Stomach (tissue), 4 donors: ENCODE measurements around the gene PTPRD.

Source experiments
- POLR2A ChIP-seq, 4 donors: fragments of 450-650 bp; IDR thresholded peaks; one replicate each; pipeline ENCODE4 v1.6.1; 2016; ENCODE audit warnings: antibody characterized with exemption in 4 of 4, control low read depth in 2 of 4, mild to moderate bottlenecking in 1 of 4, moderate library complexity in 1 of 4
- POLR2AphosphoS5 ChIP-seq, 3 donors: sonication (generic); formaldehyde crosslinking; IDR thresholded peaks; one replicate each; pipeline ENCODE4 v1.6.1; 2016; ENCODE audit warnings: antibody characterized with exemption in 3 of 3
- TF ChIP-seq, protein P1 (sequence below), 7 experiments: fragments of 450-650 bp in 4 of 7; fragments of 200-600 bp in 3 of 7; sonication (generic) in 3 of 7; IDR thresholded peaks; one replicate each; pipeline ENCODE4 v1.5.1; 2016 to 2019; ENCODE audit warnings: antibody characterized with exemption in 7 of 7, control low read depth in 2 of 7, mild to moderate bottlenecking in 1 of 7

DNA sequence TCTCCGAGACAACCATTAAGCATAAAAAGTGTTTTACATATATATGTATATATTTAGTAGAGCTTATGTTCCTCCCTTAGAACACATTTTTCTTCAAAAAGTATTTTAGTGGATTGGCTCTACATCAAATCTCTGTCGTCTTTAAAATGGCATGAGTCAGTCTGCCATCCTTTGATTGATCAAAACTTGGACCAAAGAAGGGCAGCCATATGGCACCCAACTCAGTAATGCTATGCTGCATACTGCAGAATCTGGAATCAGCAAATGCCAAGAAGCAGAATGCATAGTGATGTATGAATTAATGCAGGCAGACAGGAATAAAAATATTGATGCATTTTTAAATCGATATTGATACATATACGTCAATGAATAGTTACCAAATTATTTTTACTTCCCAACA lies 1074.4 kb downstream of the PTPRD start:
- TF ChIP-seq, protein P1, sequence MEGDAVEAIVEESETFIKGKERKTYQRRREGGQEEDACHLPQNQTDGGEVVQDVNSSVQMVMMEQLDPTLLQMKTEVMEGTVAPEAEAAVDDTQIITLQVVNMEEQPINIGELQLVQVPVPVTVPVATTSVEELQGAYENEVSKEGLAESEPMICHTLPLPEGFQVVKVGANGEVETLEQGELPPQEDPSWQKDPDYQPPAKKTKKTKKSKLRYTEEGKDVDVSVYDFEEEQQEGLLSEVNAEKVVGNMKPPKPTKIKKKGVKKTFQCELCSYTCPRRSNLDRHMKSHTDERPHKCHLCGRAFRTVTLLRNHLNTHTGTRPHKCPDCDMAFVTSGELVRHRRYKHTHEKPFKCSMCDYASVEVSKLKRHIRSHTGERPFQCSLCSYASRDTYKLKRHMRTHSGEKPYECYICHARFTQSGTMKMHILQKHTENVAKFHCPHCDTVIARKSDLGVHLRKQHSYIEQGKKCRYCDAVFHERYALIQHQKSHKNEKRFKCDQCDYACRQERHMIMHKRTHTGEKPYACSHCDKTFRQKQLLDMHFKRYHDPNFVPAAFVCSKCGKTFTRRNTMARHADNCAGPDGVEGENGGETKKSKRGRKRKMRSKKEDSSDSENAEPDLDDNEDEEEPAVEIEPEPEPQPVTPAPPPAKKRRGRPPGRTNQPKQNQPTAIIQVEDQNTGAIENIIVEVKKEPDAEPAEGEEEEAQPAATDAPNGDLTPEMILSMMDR (IDR thresholded peaks at IDR 0.05): no peak
- TF ChIP-seq POLR2AphosphoS5 (IDR thresholded peaks at IDR 0.05): no peak
- TF ChIP-seq POLR2A (IDR thresholded peaks at IDR 0.05): no peak
